ENCODE results near the gene ATP8B1. TPM values are rescaled to one million over a fixed set of nuclear protein-coding genes. Genes with fewer than 3 reads are reported as not detected.
"Not testable (repeated sequence)": the region's sequence is repeated elsewhere in the genome, so short reads cannot be mapped to it uniquely, and the experiment has no call there.

Gene ATP8B1
- polyA plus RNA-seq, 3 donors, result 0.02 to 0.11 (median 0.03) TPM

DNA sequence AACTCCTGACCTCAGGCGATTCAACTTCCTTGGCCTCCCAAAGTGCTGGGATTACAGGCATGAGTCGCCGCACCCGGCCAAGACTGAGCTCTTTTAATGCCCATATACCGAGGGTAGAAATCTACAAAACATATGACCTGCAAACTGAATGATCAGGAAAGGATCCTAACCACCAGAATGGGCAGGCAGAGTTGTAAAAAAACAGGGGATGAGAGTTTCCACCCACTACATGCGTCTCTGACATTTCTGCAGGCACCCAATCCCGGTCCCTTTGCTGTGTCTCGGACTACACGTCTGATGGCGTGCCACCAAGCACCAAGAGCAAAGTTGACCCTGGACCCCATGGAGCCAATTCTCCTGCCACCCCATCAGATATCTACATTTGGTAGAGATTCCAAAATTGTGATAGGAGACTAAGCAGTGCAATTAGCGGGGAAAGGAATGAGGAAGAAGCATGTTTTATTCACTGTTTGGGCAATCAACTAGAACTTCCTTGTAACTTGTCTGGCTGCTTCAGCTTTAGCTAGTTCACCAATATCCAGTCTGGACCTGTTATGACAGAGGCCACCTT lies 74.1 kb downstream of the ATP8B1 start:
- H3K27ac Mint-ChIP-seq, result peak overlapping the region in 4 of 7 donors; percentile 55 to 82 (median 72)
- H4K20me1 ChIP-seq (ENCODE audit: insufficient read depth, low read length), result no peaks in the 10 kb centered on the region

DNA sequence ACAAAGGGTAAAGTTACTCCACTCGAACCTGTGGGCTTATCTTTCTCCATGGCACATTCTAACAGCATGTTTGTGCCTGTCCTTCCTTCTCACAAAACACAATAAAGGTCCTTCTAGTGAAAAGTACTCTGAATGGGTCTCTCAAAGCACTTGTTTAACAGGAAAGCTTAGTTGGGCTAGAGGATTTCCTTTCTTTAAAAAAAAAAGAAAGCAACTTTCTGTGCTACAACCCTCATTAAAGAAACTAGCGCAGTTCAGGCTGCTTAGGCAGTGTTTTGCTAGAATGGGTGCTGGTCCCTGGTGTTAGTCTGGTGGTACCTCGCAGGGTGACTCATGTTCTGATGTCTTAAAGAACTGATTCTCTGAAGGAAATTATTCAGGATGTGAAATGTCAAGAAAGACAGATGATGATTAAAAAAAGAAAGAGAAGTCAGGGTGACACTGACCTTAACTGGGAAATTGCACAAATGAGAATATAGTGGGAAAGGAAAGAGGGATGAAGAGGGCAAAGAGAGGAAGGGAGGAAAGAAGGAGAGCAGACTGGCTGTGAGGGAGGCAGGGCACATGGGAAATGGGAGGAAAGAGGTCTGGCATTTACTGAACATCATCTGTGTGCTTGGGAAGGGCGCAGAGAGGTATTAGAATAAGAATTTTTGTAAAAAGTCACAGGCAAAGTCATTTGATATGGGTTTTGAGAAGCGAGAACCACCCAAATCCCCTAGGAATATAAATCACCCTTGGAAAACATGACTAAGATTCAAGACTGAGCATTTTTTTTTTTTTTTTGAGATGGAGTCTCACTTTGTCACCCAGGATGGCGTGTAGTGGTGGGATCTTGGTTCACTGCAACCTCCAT lies 74.9 kb downstream of the ATP8B1 start:
- H4K20me1 ChIP-seq (ENCODE audit: insufficient read depth, low read length), result no peaks in the 10 kb centered on the region
- no peaks in the 10 kb centered on the region for H3K27me3 ChIP-seq (ENCODE audit: control insufficient read depth in 2 of 2, insufficient read depth in 2 of 2, low read length in 2 of 2)
- intact Hi-C loops (cut with micrococcal nuclease), result no loop called here
- no peak overlapping the region for H3K9ac ChIP-seq (ENCODE audit: insufficient read depth, low read length, poor library complexity, severe bottlenecking)
- H3K4me1 Mint-ChIP-seq, result peaks cover 21% of the 10 kb centered on the region
- no peaks in the 10 kb centered on the region for H3K79me2 ChIP-seq (ENCODE audit: insufficient read depth, low read length)
- no peak overlapping the region for H3K4me3 Mint-ChIP-seq
- no peak overlapping the region for H3K4me2 ChIP-seq (replicated peaks; ENCODE audit: extremely low read depth, low read length, poor library complexity, severe bottlenecking)
- H3K36me3 Mint-ChIP-seq, result no peaks in the 10 kb centered on the region
- H3K27me3 Mint-ChIP-seq (ENCODE audit: low read depth in 3 of 3), result peaks cover 0 to 6% (median 3%) of the 10 kb centered on the region in 3 donors
- peaks cover 22 to 25% of the 10 kb centered on the region in 2 donors for H3K4me1 ChIP-seq (ENCODE audit: control insufficient read depth in 1 of 2, insufficient read depth in 2 of 2, low read length in 2 of 2)
- no peak overlapping the region for H2AFZ ChIP-seq (ENCODE audit: insufficient read depth, low read depth, low read length, poor library complexity, severe bottlenecking)
- peaks cover 7 to 16% (median 12%) of the 10 kb centered on the region in 7 donors for H3K9me3 Mint-ChIP-seq
- TF ChIP-seq, protein P1, sequence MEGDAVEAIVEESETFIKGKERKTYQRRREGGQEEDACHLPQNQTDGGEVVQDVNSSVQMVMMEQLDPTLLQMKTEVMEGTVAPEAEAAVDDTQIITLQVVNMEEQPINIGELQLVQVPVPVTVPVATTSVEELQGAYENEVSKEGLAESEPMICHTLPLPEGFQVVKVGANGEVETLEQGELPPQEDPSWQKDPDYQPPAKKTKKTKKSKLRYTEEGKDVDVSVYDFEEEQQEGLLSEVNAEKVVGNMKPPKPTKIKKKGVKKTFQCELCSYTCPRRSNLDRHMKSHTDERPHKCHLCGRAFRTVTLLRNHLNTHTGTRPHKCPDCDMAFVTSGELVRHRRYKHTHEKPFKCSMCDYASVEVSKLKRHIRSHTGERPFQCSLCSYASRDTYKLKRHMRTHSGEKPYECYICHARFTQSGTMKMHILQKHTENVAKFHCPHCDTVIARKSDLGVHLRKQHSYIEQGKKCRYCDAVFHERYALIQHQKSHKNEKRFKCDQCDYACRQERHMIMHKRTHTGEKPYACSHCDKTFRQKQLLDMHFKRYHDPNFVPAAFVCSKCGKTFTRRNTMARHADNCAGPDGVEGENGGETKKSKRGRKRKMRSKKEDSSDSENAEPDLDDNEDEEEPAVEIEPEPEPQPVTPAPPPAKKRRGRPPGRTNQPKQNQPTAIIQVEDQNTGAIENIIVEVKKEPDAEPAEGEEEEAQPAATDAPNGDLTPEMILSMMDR (IDR thresholded peaks at IDR 0.05), result no peak
- H3K9me3 ChIP-seq (replicated peaks in 1 of 2; ENCODE audit: control insufficient read depth in 1 of 2, insufficient read depth in 1 of 2, low read length in 2 of 2), result peaks cover 0 to 6% of the 10 kb centered on the region in 2 donors
- DNase-seq, result peak; percentile 18 to 51 (median 39)
- no peaks in the 10 kb centered on the region for H3K36me3 ChIP-seq (replicated peaks in 1 of 2; ENCODE audit: control insufficient read depth in 1 of 2, insufficient read depth in 2 of 2, low read length in 2 of 2)
- WGBS (ENCODE audit: insufficient coverage), result 0% methylated on average over 1 of the region's 6 CpGs
- no peak overlapping the region for H3K4me3 ChIP-seq (replicated peaks in 1 of 3; ENCODE audit: low read depth in 2 of 3, low read length in 3 of 3)
- peak overlapping the region in 5 of 7 donors; percentile 2 to 66 (median 14) for H3K27ac Mint-ChIP-seq
- H3K27ac ChIP-seq (ENCODE audit: low read depth in 1 of 2, low read length in 2 of 2), result no peak overlapping the region

More for the DNA sequence above, 74.1 kb downstream of the ATP8B1 start:
- no peaks in the 10 kb centered on the region for H3K36me3 Mint-ChIP-seq
- peak overlapping the region in 1 of 2 donors; percentile 38 for H3K27ac ChIP-seq (ENCODE audit: low read depth in 1 of 2, low read length in 2 of 2)
- peak; percentile 39 to 81 (median 72) for DNase-seq
- intact Hi-C loops (cut with micrococcal nuclease), result no loop called here
- WGBS (ENCODE audit: insufficient coverage), result no CpG with 5 or more reads among the region's 11 CpGs
- H3K9me3 Mint-ChIP-seq, result peaks cover 7 to 16% (median 12%) of the 10 kb centered on the region in 7 donors
- no peak overlapping the region for H3K9ac ChIP-seq (ENCODE audit: insufficient read depth, low read length, poor library complexity, severe bottlenecking)
- H3K4me2 ChIP-seq (replicated peaks; ENCODE audit: extremely low read depth, low read length, poor library complexity, severe bottlenecking), result peak overlapping the region; percentile 40
- TF ChIP-seq, protein P1 (IDR thresholded peaks at IDR 0.05), result no peak
- H3K27me3 Mint-ChIP-seq (ENCODE audit: low read depth in 3 of 3), result peaks cover 0 to 6% (median 3%) of the 10 kb centered on the region in 3 donors
- peaks cover 0 to 6% of the 10 kb centered on the region in 2 donors for H3K9me3 ChIP-seq (replicated peaks in 1 of 2; ENCODE audit: control insufficient read depth in 1 of 2, insufficient read depth in 1 of 2, low read length in 2 of 2)
- H2AFZ ChIP-seq (ENCODE audit: insufficient read depth, low read depth, low read length, poor library complexity, severe bottlenecking), result no peak overlapping the region
- H3K4me1 Mint-ChIP-seq, result peaks cover 21% of the 10 kb centered on the region
- H3K4me3 Mint-ChIP-seq, result no peak overlapping the region
- H3K79me2 ChIP-seq (ENCODE audit: insufficient read depth, low read length), result no peaks in the 10 kb centered on the region
- no peaks in the 10 kb centered on the region for H3K27me3 ChIP-seq (ENCODE audit: control insufficient read depth in 2 of 2, insufficient read depth in 2 of 2, low read length in 2 of 2)
- peaks cover 22 to 25% of the 10 kb centered on the region in 2 donors for H3K4me1 ChIP-seq (ENCODE audit: control insufficient read depth in 1 of 2, insufficient read depth in 2 of 2, low read length in 2 of 2)
- no peaks in the 10 kb centered on the region for H3K36me3 ChIP-seq (replicated peaks in 1 of 2; ENCODE audit: control insufficient read depth in 1 of 2, insufficient read depth in 2 of 2, low read length in 2 of 2)
- peak overlapping the region in 1 of 3 experiments; percentile 30 for H3K4me3 ChIP-seq (replicated peaks in 1 of 3; ENCODE audit: low read depth in 2 of 3, low read length in 3 of 3)

DNA sequence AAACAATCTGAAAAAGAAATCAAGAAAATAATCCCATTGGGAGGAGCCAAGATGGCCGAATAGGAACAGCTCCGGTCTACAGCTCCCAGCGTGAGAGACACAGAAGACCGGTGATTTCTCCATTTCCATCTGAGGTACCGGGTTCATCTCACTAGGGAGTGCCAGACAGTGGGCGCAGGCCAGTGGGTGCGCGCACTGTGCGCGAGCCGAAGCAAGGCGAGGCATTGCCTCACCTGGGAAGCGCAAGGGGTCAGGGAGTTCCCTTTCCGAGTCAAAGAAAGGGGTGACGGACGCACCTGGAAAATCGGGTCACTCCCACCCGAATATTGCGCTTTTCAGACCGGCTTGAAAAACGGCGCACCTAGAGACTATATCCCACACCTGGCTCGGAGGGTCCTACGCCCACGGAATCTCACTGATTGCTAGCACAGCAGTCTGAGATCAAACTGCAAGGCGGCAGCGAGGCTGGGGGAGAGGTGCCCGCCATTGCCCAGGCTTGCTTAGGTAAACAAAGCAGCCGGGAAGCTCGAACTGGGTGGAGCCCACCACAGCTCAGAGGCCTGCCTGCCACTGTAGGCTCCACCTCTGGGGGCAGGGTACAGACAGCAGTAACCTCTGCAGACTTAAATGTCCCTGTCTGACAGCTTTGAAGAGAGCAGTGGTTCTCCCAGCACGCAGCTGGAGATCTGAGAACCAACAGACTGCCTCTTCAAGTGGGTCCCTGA lies 83.7 kb downstream of the ATP8B1 start:
- H3K4me2 ChIP-seq (replicated peaks; ENCODE audit: extremely low read depth, low read length, poor library complexity, severe bottlenecking); intact Hi-C loops (cut with micrococcal nuclease); H3K9ac ChIP-seq (ENCODE audit: insufficient read depth, low read length, poor library complexity, severe bottlenecking); H4K20me1 ChIP-seq (ENCODE audit: insufficient read depth, low read length); H3K79me2 ChIP-seq (ENCODE audit: insufficient read depth, low read length); H2AFZ ChIP-seq (ENCODE audit: insufficient read depth, low read depth, low read length, poor library complexity, severe bottlenecking); H3K4me3 Mint-ChIP-seq; H3K27me3 Mint-ChIP-seq (ENCODE audit: low read depth in 3 of 3); H3K27ac Mint-ChIP-seq; DNase-seq; H3K27ac ChIP-seq (ENCODE audit: low read depth in 1 of 2, low read length in 2 of 2); H3K27me3 ChIP-seq (ENCODE audit: control insufficient read depth in 2 of 2, insufficient read depth in 2 of 2, low read length in 2 of 2); H3K4me3 ChIP-seq (replicated peaks in 1 of 3; ENCODE audit: low read depth in 2 of 3, low read length in 3 of 3); H3K9me3 ChIP-seq (replicated peaks in 1 of 2; ENCODE audit: control insufficient read depth in 1 of 2, insufficient read depth in 1 of 2, low read length in 2 of 2); H3K4me1 ChIP-seq (ENCODE audit: control insufficient read depth in 1 of 2, insufficient read depth in 2 of 2, low read length in 2 of 2); H3K4me1 Mint-ChIP-seq; H3K36me3 ChIP-seq (replicated peaks in 1 of 2; ENCODE audit: control insufficient read depth in 1 of 2, insufficient read depth in 2 of 2, low read length in 2 of 2); H3K36me3 Mint-ChIP-seq: not testable (repeated sequence)
- WGBS (ENCODE audit: insufficient coverage), result 97% methylated on average over 9 of the region's 31 CpGs
- H3K9me3 Mint-ChIP-seq, result peaks cover 23 to 45% (median 33%) of the 10 kb centered on the region in 7 donors

Data from CD14-positive monocyte (primary cell).